Kidney (tissue), 14 donors: ENCODE measurements around the gene AADAC. TPM values are rescaled to one million over a fixed set of nuclear protein-coding genes. Genes with fewer than 3 reads are reported as not detected.
A peak's percentile ranks its signal among the peaks of the same experiment; 100 is the strongest.

Experiments
- DNase-seq, 5 donors: peaks; one replicate each; pipeline ENCODE4 v3.0.0-alpha.2; 2013 to 2020
- FAIRE-seq: peaks from 2 replicates; lab custom pipeline; 2012; peaks lifted over from hg19 to GRCh38; lab: Jason Lieb, UNC
- H3K27ac ChIP-seq, 2 donors: one replicate each; pipeline ENCODE4 v1.7.0; 2013; ENCODE audit warnings: low read depth in 2 of 2, low read length in 2 of 2, inconsistent platforms in 1 of 2
- H3K27me3 ChIP-seq: one replicate; pipeline ENCODE4 v1.7.1; 2013; ENCODE audit warnings: low read length, inconsistent platforms; ENCODE audit not compliant: control insufficient read depth, insufficient read depth
- H3K36me3 ChIP-seq, 3 donors: one replicate each; pipeline versions ENCODE4 v1.7.0 to v1.7.1; 2013; ENCODE audit warnings: low read length in 3 of 3, control low read depth in 1 of 3, inconsistent platforms in 1 of 3; ENCODE audit not compliant: insufficient read depth in 3 of 3, control insufficient read depth in 2 of 3
- H3K4me1 ChIP-seq, 3 donors: one replicate each; pipeline versions ENCODE4 v1.7.0 to v1.7.1; 2013; ENCODE audit warnings: low read length in 3 of 3, inconsistent platforms in 1 of 3, low read depth in 1 of 3; ENCODE audit not compliant: control insufficient read depth in 2 of 3, insufficient read depth in 2 of 3
- H3K4me3 ChIP-seq, 3 donors: one replicate each; pipeline versions ENCODE4 v1.7.0 to v1.8.1; 2013; ENCODE audit warnings: low read length in 3 of 3, control low read depth in 1 of 3, inconsistent platforms in 1 of 3
- H3K9ac ChIP-seq, 3 donors: one replicate each; pipeline versions ENCODE4 v1.7.0 to v1.7.1; 2013; ENCODE audit warnings: low read length in 3 of 3, control low read depth in 1 of 3, inconsistent platforms in 1 of 3
- H3K9me3 ChIP-seq, 3 donors: one replicate each; pipeline versions ENCODE4 v1.7.0 to v1.7.1; 2013; ENCODE audit warnings: low read length in 3 of 3, control low read depth in 1 of 3, inconsistent platforms in 1 of 3; ENCODE audit not compliant: control insufficient read depth in 2 of 3, insufficient read depth in 1 of 3
- CTCF ChIP-seq: IDR thresholded peaks from 3 replicates; pipeline ENCODE4 v1.5.1; 2012; ENCODE audit warnings: mild to moderate bottlenecking, moderate library complexity, borderline replicate concordance; ENCODE audit not compliant: insufficient read depth; ENCODE audit errors: extremely low read depth
- intact Hi-C: fragments of 100-400 bp; cut with DNase I; formaldehyde crosslinking; loops from one replicate; pipeline ENCODE4 v1.11.1; 2022
- polyA plus RNA-seq: library from polyadenylated mRNA; stranded (reverse); fragments of 350-450 nt; fragmentation: Illumina TruSeq; extraction: RNeasy Lipid Tissue Mini Kit (QIAGEN cat#74804); gene quantifications from one replicate; pipeline ENCODE4 v1.2.3, GENCODE V29; 2014; ENCODE audit warnings: low read depth, low replicate concordance; ENCODE audit not compliant: insufficient read depth
- total RNA-seq: library from RNA; stranded (reverse); fragmentation: NEBNext Ultra II Directional; extraction: Animal tissue kit (Norgen Biotek cat#: 25700); gene quantifications from one replicate; pipeline ENCODE4 v1.2.1, GENCODE V29; 2021
- donor health status: control.
- donor health status: control.
- donor health status: control.
- donor health status: control.
- donor health status: control.
- donor health status: DM: yes; HTN: yes; CAD: no.
- donor health status: Normal renal cell carcinoma (clear cell type).

Gene AADAC
- total and polyA plus RNA-seq, 2 donors from 2014 or later = not detected

- Histone ChIP-seq H3K36me3 (no peaks in the 10 kb centered on the region), H3K9ac (no peak overlapping the region), H3K4me3 (peak overlapping the region; percentile 34 to 68 (median 57)), H3K27ac (no peak overlapping the region), H3K27me3 (no peaks in the 10 kb centered on the region), H3K4me1 (peaks cover 0 to 2% (median 0%) of the 10 kb centered on the region in 3 donors), H3K9me3 (no peaks in the 10 kb centered on the region)
- intact Hi-C loops = loop anchor here (10.0 kb wide), 1 partner anchor 394 kb away; no protein-coding TSS in a partner anchor
- FAIRE-seq (peak; percentile 95), DNase-seq (peak in 4 of 5 donors; percentile 37 to 93 (median 62))
- peak; percentile 85 for TF ChIP-seq CTCF
These were observed 24.8 kb downstream of the AADAC start for GRCh38 chr3:151838574-151839312.

DNA sequence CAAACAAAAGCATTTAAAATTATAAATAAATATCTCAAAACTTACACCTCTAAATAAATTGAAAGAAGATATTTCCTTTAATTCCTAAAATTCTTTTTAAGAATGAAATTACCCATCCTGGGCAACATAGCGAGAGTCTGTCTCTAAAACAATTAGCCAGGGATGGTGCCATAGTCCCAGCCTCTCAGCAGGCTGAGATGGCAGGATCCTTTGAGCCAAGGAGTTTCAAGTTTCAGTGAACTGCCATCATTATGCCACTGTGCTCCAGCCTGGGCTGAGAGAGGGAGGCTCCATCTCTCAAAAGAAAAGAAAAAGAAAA, 25.4 kb downstream of the AADAC start:
- no peaks in the 10 kb centered on the region for H3K9me3 ChIP-seq
- FAIRE-seq (no peak), DNase-seq (no peak)
- no peaks in the 10 kb centered on the region for H3K36me3 ChIP-seq
- intact Hi-C loops = loop anchor here (10.0 kb wide), 1 partner anchor 394 kb away; no protein-coding TSS in a partner anchor
- peaks cover 0 to 6% (median 0%) of the 10 kb centered on the region in 3 donors for H3K4me1 ChIP-seq
- H3K27me3 ChIP-seq = no peaks in the 10 kb centered on the region
- no peak overlapping the region for H3K4me3 ChIP-seq
- no peak overlapping the region for H3K27ac ChIP-seq
- H3K9ac ChIP-seq = no peak overlapping the region
- no peak for TF ChIP-seq CTCF

DNA sequence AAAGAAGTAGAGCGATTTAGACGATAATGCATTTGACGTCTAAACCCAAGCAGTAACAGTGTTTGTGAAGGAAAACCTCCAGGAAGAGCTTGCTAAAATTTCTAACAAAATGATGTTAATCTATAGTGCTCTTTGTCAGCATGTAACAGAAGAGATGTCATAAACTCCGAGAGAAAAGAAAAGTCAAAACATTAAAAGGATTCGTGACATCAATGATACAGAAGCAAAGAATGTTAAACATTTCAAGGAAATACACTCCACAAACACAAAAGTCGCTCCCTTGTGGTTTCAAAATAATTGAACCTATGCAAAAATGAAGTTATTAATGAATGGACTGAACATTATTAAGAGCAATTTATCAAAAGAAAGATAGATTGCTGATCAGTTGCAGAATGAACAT, 27.9 kb downstream of the AADAC start:
- Histone ChIP-seq H3K4me1 (peaks cover 0 to 11% (median 0%) of the 10 kb centered on the region in 3 donors), H3K27ac (no peak overlapping the region), H3K9ac (no peak overlapping the region), H3K4me3 (no peak overlapping the region), H3K36me3 (no peaks in the 10 kb centered on the region), H3K9me3 (no peaks in the 10 kb centered on the region), H3K27me3 (no peaks in the 10 kb centered on the region)
- FAIRE-seq (no peak), DNase-seq (no peak)
- TF ChIP-seq CTCF = no peak
- intact Hi-C loops = no loop called here

DNA sequence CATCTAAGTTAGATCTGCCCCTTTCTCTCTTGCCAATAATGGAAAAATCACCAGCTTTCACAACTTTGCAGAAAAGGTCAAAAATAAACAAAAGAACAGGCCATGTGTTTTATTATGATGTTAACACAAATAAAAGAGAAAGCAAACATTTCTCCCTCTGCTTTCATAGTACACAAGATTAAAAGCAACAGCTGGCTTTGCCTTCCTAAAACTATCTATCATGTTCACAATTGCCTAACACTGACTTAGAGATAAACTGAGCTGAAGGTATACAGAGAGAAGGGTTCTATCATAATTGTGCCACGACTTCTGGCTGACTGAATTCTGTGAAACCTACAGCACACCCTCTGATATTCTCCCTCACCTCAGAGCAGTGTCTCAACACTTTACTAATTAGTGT, 29.4 kb downstream of the AADAC start:
- no peaks in the 10 kb centered on the region for H3K36me3 ChIP-seq
- H3K9me3 ChIP-seq = no peaks in the 10 kb centered on the region
- no peaks in the 10 kb centered on the region for H3K27me3 ChIP-seq
- intact Hi-C loops = no loop called here
- no peak for TF ChIP-seq CTCF
- no peak overlapping the region for H3K4me3 ChIP-seq
- peaks cover 0 to 11% (median 0%) of the 10 kb centered on the region in 3 donors for H3K4me1 ChIP-seq
- H3K9ac ChIP-seq = no peak overlapping the region
- H3K27ac ChIP-seq = no peak overlapping the region
- no peak for DNase-seq
- FAIRE-seq = no peak
